Body of pancreas (tissue), 4 donors: ENCODE results near the gene RBM48.

Experiments used
- CTCF ChIP-seq, 7 experiments: fragments of 450-650 bp in 4 of 7; fragments of 200-600 bp in 3 of 7; sonication (generic) in 3 of 7; IDR thresholded peaks; one replicate each; pipeline ENCODE4 v1.5.1; 2016 to 2019; ENCODE audit warnings: antibody characterized with exemption in 7 of 7
- POLR2A ChIP-seq, 3 donors: fragments of 450-650 bp; IDR thresholded peaks; one replicate each; pipeline ENCODE4 v1.6.1; 2016; ENCODE audit warnings: antibody characterized with exemption in 3 of 3, mild to moderate bottlenecking in 2 of 3

GRCh38 chr7:92498557-92498956, 30.0 kb upstream of the RBM48 start:
- TF ChIP-seq CTCF (IDR thresholded peaks at IDR 0.05) = no peak
- no peak for TF ChIP-seq POLR2A (IDR thresholded peaks at IDR 0.05)
